Epithelial cell of esophagus (primary cell): Measurements from ENCODE around the gene THUMPD2.

Experiments used
- DNase-seq: peaks from one replicate; pipeline ENCODE4 v3.0.0; 2010; ENCODE audit warnings: low read depth
- H3K4me3 ChIP-seq: 2 replicates; pipeline ENCODE4 v1.5.1; 2011; ENCODE audit warnings: mild to moderate bottlenecking, low read length, control low read depth
- CTCF ChIP-seq: IDR thresholded peaks from 2 replicates; pipeline ENCODE4 v1.5.1; 2011; ENCODE audit warnings: low read depth, mild to moderate bottlenecking, low read length, control low read depth, inconsistent platforms; ENCODE audit not compliant: insufficient read depth; ENCODE audit errors: missing control alignments

Gene THUMPD2

DNA sequence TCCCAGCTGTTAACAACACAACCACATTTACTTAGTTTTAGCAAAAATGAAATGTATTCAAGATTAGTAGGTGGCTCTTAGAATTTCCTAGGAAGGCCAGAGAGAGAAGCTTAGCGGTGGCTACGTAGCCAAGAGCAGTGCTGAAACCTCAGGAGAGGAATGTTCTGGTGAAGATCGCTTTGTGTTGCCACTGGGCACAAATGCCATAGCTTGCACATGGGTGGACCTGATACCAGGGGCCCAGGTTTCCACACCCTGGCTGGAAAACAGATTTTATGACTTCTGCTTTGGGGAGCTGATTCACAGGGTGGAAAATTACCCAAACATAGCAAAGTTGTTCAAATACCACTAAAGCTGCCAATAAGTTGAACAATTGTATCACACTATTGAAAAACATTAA is 43.4 kb downstream of the THUMPD2 start:
- DNase-seq = no peak
- H3K4me3 ChIP-seq = no peak overlapping the region
- TF ChIP-seq CTCF = no peak

DNA sequence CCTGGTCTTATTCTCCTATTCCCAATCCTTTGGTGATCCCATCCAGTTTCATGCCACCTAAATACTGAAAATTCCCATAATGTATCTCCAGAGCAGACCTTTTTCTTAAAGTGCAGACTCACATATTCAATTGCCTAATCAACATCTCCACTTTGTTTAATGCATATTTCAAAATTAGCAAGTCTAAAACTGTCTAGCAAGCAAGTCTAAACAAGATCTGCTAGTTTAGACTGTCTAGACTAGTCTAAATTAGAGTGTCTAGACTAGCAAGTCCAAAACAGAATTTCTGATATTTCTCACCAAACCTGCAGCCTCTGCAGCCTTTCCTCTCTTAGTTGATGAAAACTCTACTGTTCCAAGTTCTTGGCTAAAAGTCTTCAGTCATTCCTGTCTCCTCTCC is 44.6 kb downstream of the THUMPD2 start:
- no peak for TF ChIP-seq CTCF
- peak; percentile 83 for DNase-seq
- H3K4me3 ChIP-seq = no peak overlapping the region

DNA sequence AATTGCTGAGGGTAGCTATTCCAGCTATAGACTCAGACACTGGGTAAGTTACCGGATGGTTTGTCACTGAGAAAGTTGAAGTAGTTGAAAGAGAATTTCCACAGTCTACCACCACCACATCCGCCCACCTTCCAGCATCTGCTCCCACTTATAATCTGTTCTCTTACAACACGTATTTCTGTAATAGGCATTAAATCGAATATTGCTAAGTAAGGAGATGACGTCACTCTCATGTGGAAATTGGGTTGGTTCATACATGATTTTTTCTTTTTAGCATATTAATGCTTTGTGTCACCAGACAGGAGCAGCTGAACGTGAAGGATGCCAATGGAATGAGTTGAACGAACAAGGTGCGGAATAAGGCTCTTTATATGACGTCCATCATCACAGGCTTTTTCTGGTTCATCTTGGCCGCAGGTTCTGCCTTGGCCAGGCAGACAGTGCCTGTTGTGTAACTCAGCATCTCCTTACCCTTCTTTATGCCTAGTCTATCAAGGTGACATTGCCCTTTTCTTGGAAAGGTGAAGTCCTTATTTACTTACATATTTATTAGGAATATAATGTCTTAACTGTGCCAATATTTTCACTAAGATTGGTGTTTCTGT is 45.9 kb downstream of the THUMPD2 start:
- TF ChIP-seq CTCF = no peak
- peak; percentile 18 for DNase-seq
- H3K4me3 ChIP-seq = no peak overlapping the region

GRCh38 chr2:39732482-39732881 is 46.6 kb downstream of the THUMPD2 start:
- DNase-seq = no peak
- no peak for TF ChIP-seq CTCF
- H3K4me3 ChIP-seq = no peak overlapping the region

DNA sequence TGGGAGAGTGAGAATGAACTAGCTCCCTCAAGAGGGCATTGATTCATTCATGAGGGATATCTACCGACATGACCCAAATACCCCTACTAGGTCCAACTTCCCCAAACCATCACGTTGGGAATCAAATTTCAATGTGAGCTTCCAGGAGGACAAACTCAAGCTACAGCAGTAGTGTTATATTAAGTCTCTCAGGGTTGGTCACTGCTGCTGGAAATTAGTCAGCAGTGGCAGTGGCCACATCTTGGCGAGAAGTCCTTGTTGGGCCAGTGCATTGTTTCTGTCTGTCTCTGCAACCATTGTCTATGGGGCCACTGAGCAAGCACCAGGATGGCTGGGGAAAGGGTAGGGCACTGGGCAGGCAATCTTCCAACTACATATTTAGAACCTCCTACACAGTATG is 47.5 kb downstream of the THUMPD2 start:
- no peak overlapping the region for H3K4me3 ChIP-seq
- no peak for DNase-seq
- no peak for TF ChIP-seq CTCF

DNA sequence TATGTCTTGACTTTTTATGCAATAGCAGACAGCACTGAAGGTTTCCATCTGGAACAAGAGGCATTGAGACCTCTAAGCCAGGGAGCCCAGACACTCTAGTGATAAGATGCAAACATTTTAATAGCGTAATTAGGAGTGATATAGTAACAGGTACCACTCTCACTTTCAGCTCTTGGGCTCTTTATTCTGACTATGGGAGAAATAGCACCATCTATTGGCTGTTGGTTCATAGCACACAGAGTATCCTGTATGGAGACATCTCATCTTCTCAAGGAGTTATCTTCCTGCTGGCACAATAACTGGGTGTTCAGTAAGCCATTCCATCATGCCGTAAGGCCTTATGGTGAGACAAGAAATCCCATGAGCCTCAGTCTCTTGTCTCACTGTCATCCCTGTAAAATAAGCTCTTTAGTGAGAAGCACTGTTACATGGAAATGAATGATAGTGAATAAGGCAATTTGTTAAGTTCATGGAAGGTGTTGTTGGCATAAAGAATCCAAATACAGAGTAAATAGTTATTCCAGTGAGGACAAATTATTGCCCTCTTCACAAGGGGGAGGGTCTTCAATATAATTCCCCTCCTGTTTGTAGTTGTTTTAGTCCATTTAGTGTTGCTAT is 48.3 kb downstream of the THUMPD2 start:
- H3K4me3 ChIP-seq = no peak overlapping the region
- DNase-seq = peak; percentile 52
- TF ChIP-seq CTCF = peak; percentile 65

- TF ChIP-seq CTCF = no peak
- no peak for DNase-seq
- H3K4me3 ChIP-seq = no peak overlapping the region
Observed at GRCh38 chr2:39730276-39730675, 48.8 kb downstream of the THUMPD2 start.
